Ascending aorta (tissue), 2 donors: ENCODE data around the gene HIVEP1. TPM values are rescaled to one million over a fixed set of nuclear protein-coding genes. Genes with fewer than 3 reads are reported as not detected.
"Not testable (repeated sequence)": the region's sequence is repeated elsewhere in the genome, so short reads cannot be mapped to it uniquely, and the experiment has no call there.

Experiments used
- DNase-seq, 2 donors: peaks; one replicate each; pipeline ENCODE4 v3.0.0-alpha.2; 2019; ENCODE audit warnings: low spot score in 2 of 2
- H3K27ac ChIP-seq, 2 donors: fragments of 200-600 bp; sonication (generic); one replicate each; pipeline ENCODE4 v1.5.1; 2016 to 2017; ENCODE audit warnings: mild to moderate bottlenecking in 1 of 2
- H3K27me3 ChIP-seq: fragments of 200-600 bp; sonication (generic); one replicate; pipeline ENCODE4 v1.5.1; 2017
- H3K36me3 ChIP-seq, 2 donors: fragments of 200-600 bp; sonication (generic); one replicate each; pipeline ENCODE4 v1.5.1; 2016
- H3K4me1 ChIP-seq, 2 donors: fragments of 200-600 bp; sonication (generic); one replicate each; pipeline ENCODE4 v1.5.1; 2016 to 2017; ENCODE audit warnings: mild to moderate bottlenecking in 1 of 2
- H3K4me3 ChIP-seq, 2 donors: fragments of 200-600 bp; sonication (generic); one replicate each; pipeline ENCODE4 v1.5.1; 2016 to 2017; ENCODE audit warnings: mild to moderate bottlenecking in 1 of 2
- H3K9me3 ChIP-seq, 2 donors: fragments of 200-600 bp; sonication (generic); one replicate each; pipeline ENCODE4 v1.5.1; 2016
- CTCF ChIP-seq, 3 experiments: fragments of 200-600 bp in 2 of 3; fragments of 450-650 bp in 1 of 3; sonication (generic) in 2 of 3; IDR thresholded peaks; one replicate each; pipeline ENCODE4 v1.5.1; 2016 to 2019; ENCODE audit warnings: antibody characterized with exemption in 3 of 3, mild to moderate bottlenecking in 1 of 3, moderate library complexity in 1 of 3
- intact Hi-C: fragments of 100-400 bp; cut with DNase I; formaldehyde crosslinking; loops from one replicate; pipeline ENCODE4 v1.15.1; 2023
- total RNA-seq: library from RNA; depleted of rRNA; stranded (reverse); fragments of >200 nt; gene quantifications from one replicate; pipeline ENCODE4 v1.1.0, GENCODE V29; 2016

HIVEP1 gene
- total RNA-seq, 1 donor from 2014 or later: 31.7 TPM

- Histone ChIP-seq H3K9me3 (no peaks in the 10 kb centered on the region), H3K27ac (no peak overlapping the region), H3K4me3 (no peak overlapping the region), H3K27me3 (no peaks in the 10 kb centered on the region), H3K36me3 (no peaks in the 10 kb centered on the region), H3K4me1 (no peaks in the 10 kb centered on the region)
- DNase-seq: no peak
- intact Hi-C loops: no loop called here
- TF ChIP-seq CTCF (IDR thresholded peaks at IDR 0.05): no peak
These were observed 139.3 kb downstream of the HIVEP1 start for GRCh38 chr6:12151433-12151820.

GRCh38 chr6:12152023-12152970 is 140.2 kb downstream of the HIVEP1 start:
- Histone ChIP-seq H3K36me3 (no peaks in the 10 kb centered on the region), H3K27me3 (no peaks in the 10 kb centered on the region), H3K27ac (no peak overlapping the region), H3K9me3 (no peaks in the 10 kb centered on the region), H3K4me3 (no peak overlapping the region), H3K4me1 (no peaks in the 10 kb centered on the region)
- TF ChIP-seq CTCF (IDR thresholded peaks at IDR 0.05): no peak
- no peak for DNase-seq
- intact Hi-C loops: no loop called here

GRCh38 chr6:12155769-12156168 is 143.7 kb downstream of the HIVEP1 start:
- H3K4me1 ChIP-seq, H3K36me3 ChIP-seq, H3K9me3 ChIP-seq, H3K27me3 ChIP-seq, H3K27ac ChIP-seq, DNase-seq, H3K4me3 ChIP-seq, intact Hi-C loops: not testable (repeated sequence)

GRCh38 chr6:12158686-12159415 is 146.7 kb downstream of the HIVEP1 start:
- Histone ChIP-seq H3K4me1 (no peaks in the 10 kb centered on the region), H3K27me3 (no peaks in the 10 kb centered on the region), H3K36me3 (peaks cover 9 to 15% of the 10 kb centered on the region in 2 donors), H3K27ac (no peak overlapping the region), H3K4me3 (no peak overlapping the region), H3K9me3 (no peaks in the 10 kb centered on the region)
- intact Hi-C loops: no loop called here
- TF ChIP-seq CTCF (IDR thresholded peaks at IDR 0.05): no peak
- DNase-seq: no peak

- H3K27ac ChIP-seq: no peak overlapping the region
- no peaks in the 10 kb centered on the region for H3K9me3 ChIP-seq
- H3K4me3 ChIP-seq: no peak overlapping the region
- no peaks in the 10 kb centered on the region for H3K4me1 ChIP-seq
- TF ChIP-seq CTCF (IDR thresholded peaks at IDR 0.05): no peak
- intact Hi-C loops: no loop called here
- no peaks in the 10 kb centered on the region for H3K27me3 ChIP-seq
- DNase-seq: no peak
- H3K36me3 ChIP-seq: peaks cover 13 to 20% of the 10 kb centered on the region in 2 donors
These were observed 148.2 kb downstream of the HIVEP1 start for GRCh38 chr6:12160326-12160725.

GRCh38 chr6:12162213-12162612 is 150.1 kb downstream of the HIVEP1 start:
- intact Hi-C loops: no loop called here
- TF ChIP-seq CTCF (IDR thresholded peaks at IDR 0.05): no peak

More at GRCh38 chr6:12162213-12162612, 150.1 kb downstream of the HIVEP1 start:
- Histone ChIP-seq H3K9me3 (no peaks in the 10 kb centered on the region), H3K27ac (no peak overlapping the region), H3K27me3 (no peaks in the 10 kb centered on the region), H3K36me3 (peaks cover 13 to 20% of the 10 kb centered on the region in 2 donors), H3K4me3 (no peak overlapping the region), H3K4me1 (no peaks in the 10 kb centered on the region)
- DNase-seq: no peak
